Measurements from ENCODE around the gene MAGEB17. TPM values are rescaled to one million over a fixed set of nuclear protein-coding genes. Genes with fewer than 3 reads are reported as not detected.

The MAGEB17 gene
- total RNA-seq, 1 experiment from 2014 or later: not detected

- TF ChIP-seq CTCF (conservative IDR thresholded peaks at IDR 0.05; ENCODE audit: low read depth, low read length) (no peak), EZH2 (IDR thresholded peaks at IDR 0.05; ENCODE audit: borderline replicate concordance, low read depth, low read length, poor library complexity, severe bottlenecking) (no peak)
- Histone ChIP-seq H3K4me3 (ENCODE audit: low read depth, low read length, poor library complexity, severe bottlenecking) (no peak overlapping the region), H3K27me3 (replicated peaks; ENCODE audit: insufficient read depth, low read depth, low read length, poor library complexity) (peaks cover 39% of the 10 kb centered on the region), H3K4me1 (ENCODE audit: insufficient read depth, low read length, poor library complexity, severe bottlenecking) (peaks cover 12% of the 10 kb centered on the region), H3K27ac (ENCODE audit: low read depth, low read length, poor library complexity, severe bottlenecking) (no peak overlapping the region), H3K9me3 (ENCODE audit: low read depth, low read length, poor library complexity, severe bottlenecking) (no peaks in the 10 kb centered on the region), H3K36me3 (ENCODE audit: insufficient read depth, low read length, poor library complexity, severe bottlenecking) (no peaks in the 10 kb centered on the region)
- intact Hi-C loops (cut with micrococcal nuclease; ENCODE audit: unreplicated experiment): no loop called here
- POLR2A ChIA-PET (ENCODE audit: low non-redundant PET): no interaction called here
- CTCF ChIA-PET: no interaction called here
- no peak for DNase-seq (ENCODE audit: low spot score)
- no TSS peak for BruUV-seq (replicated peaks)
These were observed 36.6 kb upstream of the MAGEB17 start for GRCh38 chrX:16130707-16131106.

- CTCF ChIA-PET: interaction anchor here (0.5 kb wide), 1 partner anchor 12 kb away, joined by 3 read pairs; the partner anchor contains the start of gene GRPR
- BruUV-seq (replicated peaks): no TSS peak
- no peaks in the 10 kb centered on the region for H3K36me3 ChIP-seq (ENCODE audit: insufficient read depth, low read length, poor library complexity, severe bottlenecking)
- H3K4me3 ChIP-seq (ENCODE audit: low read depth, low read length, poor library complexity, severe bottlenecking): no peak overlapping the region
- no peak for DNase-seq (ENCODE audit: low spot score)
- intact Hi-C loops (cut with micrococcal nuclease; ENCODE audit: unreplicated experiment): no loop called here
- POLR2A ChIA-PET (ENCODE audit: low non-redundant PET): no interaction called here
- no peaks in the 10 kb centered on the region for H3K9me3 ChIP-seq (ENCODE audit: low read depth, low read length, poor library complexity, severe bottlenecking)
- H3K27me3 ChIP-seq (replicated peaks; ENCODE audit: insufficient read depth, low read depth, low read length, poor library complexity): peaks cover 30% of the 10 kb centered on the region
- no peak for TF ChIP-seq CTCF (conservative IDR thresholded peaks at IDR 0.05; ENCODE audit: low read depth, low read length)
- no peak for TF ChIP-seq EZH2 (IDR thresholded peaks at IDR 0.05; ENCODE audit: borderline replicate concordance, low read depth, low read length, poor library complexity, severe bottlenecking)
- H3K4me1 ChIP-seq (ENCODE audit: insufficient read depth, low read length, poor library complexity, severe bottlenecking): peaks cover 12% of the 10 kb centered on the region
- no peak overlapping the region for H3K27ac ChIP-seq (ENCODE audit: low read depth, low read length, poor library complexity, severe bottlenecking)
These were observed 32.3 kb upstream of the MAGEB17 start for GRCh38 chrX:16134936-16135335.

- H3K36me3 ChIP-seq (ENCODE audit: insufficient read depth, low read length, poor library complexity, severe bottlenecking): no peaks in the 10 kb centered on the region
- H3K4me1 ChIP-seq (ENCODE audit: insufficient read depth, low read length, poor library complexity, severe bottlenecking): peaks cover 6% of the 10 kb centered on the region
- no peaks in the 10 kb centered on the region for H3K9me3 ChIP-seq (ENCODE audit: low read depth, low read length, poor library complexity, severe bottlenecking)
- DNase-seq (ENCODE audit: low spot score): no peak
- BruUV-seq (replicated peaks): no TSS peak
- ChIA-PET CTCF (no interaction called here), POLR2A (ENCODE audit: low non-redundant PET) (no interaction called here)
- H3K4me3 ChIP-seq (ENCODE audit: low read depth, low read length, poor library complexity, severe bottlenecking): no peak overlapping the region
- intact Hi-C loops (cut with micrococcal nuclease; ENCODE audit: unreplicated experiment): no loop called here
- H3K27ac ChIP-seq (ENCODE audit: low read depth, low read length, poor library complexity, severe bottlenecking): no peak overlapping the region
- TF ChIP-seq CTCF (conservative IDR thresholded peaks at IDR 0.05; ENCODE audit: low read depth, low read length): no peak
- no peak for TF ChIP-seq EZH2 (IDR thresholded peaks at IDR 0.05; ENCODE audit: borderline replicate concordance, low read depth, low read length, poor library complexity, severe bottlenecking)
- H3K27me3 ChIP-seq (replicated peaks; ENCODE audit: insufficient read depth, low read depth, low read length, poor library complexity): peaks cover 32% of the 10 kb centered on the region
These were observed 31.2 kb upstream of the MAGEB17 start for GRCh38 chrX:16136080-16136479.

Measured in A673 (cell line).